ENCODE data around the gene TMBIM1.

DNA sequence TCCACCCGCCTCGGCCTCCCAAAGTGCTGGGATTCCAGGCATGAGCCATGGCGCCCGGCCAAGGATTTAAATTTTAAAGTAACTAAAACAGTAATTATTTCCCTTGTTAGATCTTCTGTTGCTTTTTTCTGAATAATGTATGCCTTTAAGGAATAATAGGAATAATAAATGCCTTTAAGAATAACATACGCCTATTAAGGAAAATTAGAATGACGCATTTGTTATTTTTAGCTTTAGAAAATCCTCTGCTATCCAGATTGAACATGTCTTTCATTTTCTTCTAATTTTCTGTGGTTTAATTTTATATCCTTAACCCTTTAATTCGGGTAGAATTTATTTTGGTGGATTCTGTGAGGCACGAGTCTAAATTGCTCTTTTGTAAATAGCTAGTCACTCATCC is 23.1 kb upstream of the TMBIM1 start:
- TF ChIP-seq, protein P1, sequence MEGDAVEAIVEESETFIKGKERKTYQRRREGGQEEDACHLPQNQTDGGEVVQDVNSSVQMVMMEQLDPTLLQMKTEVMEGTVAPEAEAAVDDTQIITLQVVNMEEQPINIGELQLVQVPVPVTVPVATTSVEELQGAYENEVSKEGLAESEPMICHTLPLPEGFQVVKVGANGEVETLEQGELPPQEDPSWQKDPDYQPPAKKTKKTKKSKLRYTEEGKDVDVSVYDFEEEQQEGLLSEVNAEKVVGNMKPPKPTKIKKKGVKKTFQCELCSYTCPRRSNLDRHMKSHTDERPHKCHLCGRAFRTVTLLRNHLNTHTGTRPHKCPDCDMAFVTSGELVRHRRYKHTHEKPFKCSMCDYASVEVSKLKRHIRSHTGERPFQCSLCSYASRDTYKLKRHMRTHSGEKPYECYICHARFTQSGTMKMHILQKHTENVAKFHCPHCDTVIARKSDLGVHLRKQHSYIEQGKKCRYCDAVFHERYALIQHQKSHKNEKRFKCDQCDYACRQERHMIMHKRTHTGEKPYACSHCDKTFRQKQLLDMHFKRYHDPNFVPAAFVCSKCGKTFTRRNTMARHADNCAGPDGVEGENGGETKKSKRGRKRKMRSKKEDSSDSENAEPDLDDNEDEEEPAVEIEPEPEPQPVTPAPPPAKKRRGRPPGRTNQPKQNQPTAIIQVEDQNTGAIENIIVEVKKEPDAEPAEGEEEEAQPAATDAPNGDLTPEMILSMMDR (IDR thresholded peaks at IDR 0.05), result no peak
- TF ChIP-seq ZFX (IDR thresholded peaks at IDR 0.05; ENCODE audit: borderline replicate concordance), result no peak

Data from 22Rv1 (cell line).